Globus pallidus (tissue), 1 donor: ENCODE measurements around the gene CLIP4.

Experiments
- DNase-seq: peaks from one replicate; pipeline ENCODE4 v3.0.0-alpha.2; 2015; ENCODE audit warnings: low spot score

The CLIP4 gene

GRCh38 chr2:29189052-29189451 is 73.8 kb downstream of the CLIP4 start:
- no peak for DNase-seq

- no peak for DNase-seq
These were observed 76.6 kb downstream of the CLIP4 start for GRCh38 chr2:29191817-29192216.

DNA sequence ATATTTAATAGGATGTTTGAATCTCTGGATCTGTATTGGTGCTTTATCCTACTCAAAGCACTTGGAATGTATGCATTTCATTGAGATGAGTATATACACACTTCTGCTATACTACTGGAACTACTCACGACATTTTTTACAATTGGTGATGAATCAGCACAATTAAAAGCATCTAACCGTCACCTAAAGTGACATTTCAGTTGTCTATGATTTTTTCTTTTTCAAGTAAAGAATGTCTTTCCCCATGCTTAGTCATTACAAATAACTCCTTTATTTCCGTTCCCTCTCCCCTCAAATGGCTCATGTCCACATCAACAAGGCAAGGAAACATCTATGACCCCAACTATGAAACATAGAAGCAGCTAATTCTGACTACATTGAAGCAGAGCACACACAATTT is 77.3 kb downstream of the CLIP4 start:
- DNase-seq, result no peak

- no peak for DNase-seq
These were observed 77.9 kb downstream of the CLIP4 start for GRCh38 chr2:29193111-29193510.

GRCh38 chr2:29193681-29194080 is 78.5 kb downstream of the CLIP4 start:
- no peak for DNase-seq

DNA sequence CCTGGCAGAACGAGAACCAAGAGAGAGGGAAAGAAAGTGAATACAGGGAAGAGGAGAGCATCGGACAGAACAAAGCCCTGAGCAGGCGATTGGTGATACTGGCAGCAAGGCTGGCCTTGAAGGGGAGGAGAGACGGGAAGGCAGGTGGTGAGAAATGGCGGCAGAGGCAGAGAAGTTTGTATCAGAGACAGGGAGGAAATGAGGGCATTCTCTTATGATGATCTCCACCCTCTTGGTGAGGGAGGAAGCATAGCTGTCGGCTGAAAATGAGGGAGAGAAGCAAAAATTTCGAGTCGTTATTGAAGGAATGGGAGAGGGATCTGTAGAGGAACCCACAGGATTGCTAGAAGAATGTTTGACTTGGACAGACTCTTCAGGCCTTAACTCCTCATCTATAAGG is 80.6 kb downstream of the CLIP4 start:
- no peak for DNase-seq

DNA sequence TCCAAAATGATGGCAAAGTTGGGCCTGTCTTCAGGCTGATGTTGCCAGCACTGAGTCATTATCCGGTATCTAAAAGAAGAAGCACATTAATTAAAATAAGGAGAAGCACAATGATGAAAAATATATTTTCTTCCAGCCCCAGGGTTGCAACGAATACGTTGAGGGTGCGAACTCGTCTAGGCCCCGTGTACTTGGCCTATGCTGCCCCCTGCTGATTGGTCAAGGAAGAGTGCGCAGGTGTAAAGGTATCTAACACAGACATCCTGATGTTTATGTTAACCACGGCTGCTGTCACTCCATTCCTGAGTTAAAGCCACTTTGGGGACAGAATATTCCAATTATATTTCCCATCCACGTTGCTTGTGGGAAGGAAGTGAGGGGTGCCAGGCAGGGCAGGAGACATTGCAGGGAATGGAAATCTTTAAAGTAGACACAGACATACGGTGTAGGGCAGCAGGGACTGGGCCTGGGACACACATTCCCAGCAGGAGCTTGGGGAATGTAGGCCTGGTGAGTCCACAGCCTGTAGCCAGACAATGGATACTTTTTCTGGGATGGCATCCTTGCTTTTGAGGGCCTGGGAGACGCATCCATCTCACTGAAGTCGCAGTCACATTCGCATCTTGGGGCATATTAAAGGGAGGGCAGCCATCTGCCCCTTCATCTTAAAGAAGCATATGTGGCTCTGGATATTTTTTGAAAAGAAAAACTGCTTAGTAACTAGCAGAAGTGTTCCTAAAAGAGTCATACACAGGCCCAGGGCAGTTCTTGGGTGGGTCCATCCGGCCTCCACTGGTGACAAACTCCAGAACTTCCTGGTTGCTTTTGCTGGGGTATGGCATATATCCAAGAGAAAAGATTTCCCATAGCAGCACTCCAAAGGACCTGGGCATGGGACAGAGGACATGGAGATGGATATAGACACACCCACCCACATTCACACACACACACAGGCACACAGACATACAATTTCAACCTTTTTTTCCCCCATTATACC is 81.9 kb downstream of the CLIP4 start:
- DNase-seq, result peak; percentile 50

- DNase-seq, result no peak
These were observed 86.8 kb downstream of the CLIP4 start for GRCh38 chr2:29201979-29202378.

DNA sequence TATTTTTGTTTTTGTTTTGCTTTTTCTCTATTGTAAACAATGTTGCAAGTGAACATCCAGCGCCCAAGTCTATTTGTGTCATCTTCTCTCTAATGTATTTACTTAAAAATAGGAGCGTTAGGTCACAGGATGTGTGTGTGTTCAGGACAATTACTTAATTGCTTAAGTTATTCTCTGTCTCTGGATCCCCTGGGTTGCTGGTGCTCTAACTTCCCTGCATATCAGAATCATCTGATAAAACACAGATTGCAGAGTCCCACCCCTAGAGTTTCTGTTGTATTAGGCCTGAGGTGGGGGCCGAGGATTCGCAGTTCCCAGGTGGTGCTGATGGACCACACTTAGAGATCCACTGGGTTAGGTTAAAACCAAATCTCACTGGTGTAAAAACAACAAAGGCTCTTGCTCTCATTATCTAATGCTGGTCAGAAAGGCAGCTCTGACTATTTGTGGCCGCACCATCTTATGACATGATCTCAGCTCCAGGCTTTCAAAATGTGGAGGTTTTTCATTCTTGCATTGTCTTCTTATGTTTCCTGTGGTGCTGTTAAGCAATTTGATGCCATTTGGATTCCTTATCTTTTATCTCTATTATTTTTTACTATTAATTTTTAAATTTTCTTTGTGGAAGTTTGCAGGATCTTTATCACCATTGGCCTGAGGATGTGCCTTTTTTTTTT is 87.7 kb downstream of the CLIP4 start:
- DNase-seq, result no peak

- no peak for DNase-seq
These were observed 91.7 kb downstream of the CLIP4 start for GRCh38 chr2:29206941-29207340.

DNA sequence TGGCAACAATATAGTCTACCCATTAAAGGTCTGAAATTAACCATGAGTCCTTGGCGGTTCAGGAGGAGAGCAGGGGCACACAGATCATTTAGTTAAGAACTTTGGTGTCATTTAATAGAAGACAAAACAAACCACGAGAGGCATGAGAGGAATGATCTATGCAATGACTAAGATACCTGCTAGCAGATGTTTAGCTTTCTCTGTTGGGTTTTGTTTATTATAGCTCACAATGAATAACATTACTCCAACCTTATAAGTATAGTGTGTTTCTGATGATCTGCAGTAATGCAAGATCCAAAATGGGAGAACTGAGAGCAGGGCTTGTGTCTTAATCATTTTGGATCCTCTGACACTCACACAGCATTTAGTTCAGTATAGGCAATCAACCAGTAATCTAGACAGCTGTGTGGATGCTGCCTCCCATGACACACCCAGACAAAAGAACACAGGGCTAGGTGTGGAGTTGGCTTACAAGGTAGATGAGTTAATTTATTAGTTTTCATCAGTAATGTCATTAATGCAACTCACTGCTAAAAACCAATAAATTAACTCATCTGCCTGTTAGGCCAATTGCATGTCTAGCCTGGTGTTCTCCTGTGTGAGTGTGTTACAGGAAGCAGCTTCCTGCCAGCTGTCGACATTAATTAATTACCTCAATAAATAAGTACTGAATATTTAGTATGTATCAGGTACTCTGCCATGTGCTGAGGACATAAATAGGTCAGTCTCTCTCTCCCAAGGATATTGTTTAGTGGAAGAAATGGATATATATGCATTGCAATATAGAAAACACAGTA is 92.3 kb downstream of the CLIP4 start:
- DNase-seq, result no peak

- DNase-seq, result no peak
These were observed 94.3 kb downstream of the CLIP4 start for GRCh38 chr2:29209551-29209950.

GRCh38 chr2:29212009-29212408 is 96.8 kb downstream of the CLIP4 start:
- DNase-seq, result no peak

DNA sequence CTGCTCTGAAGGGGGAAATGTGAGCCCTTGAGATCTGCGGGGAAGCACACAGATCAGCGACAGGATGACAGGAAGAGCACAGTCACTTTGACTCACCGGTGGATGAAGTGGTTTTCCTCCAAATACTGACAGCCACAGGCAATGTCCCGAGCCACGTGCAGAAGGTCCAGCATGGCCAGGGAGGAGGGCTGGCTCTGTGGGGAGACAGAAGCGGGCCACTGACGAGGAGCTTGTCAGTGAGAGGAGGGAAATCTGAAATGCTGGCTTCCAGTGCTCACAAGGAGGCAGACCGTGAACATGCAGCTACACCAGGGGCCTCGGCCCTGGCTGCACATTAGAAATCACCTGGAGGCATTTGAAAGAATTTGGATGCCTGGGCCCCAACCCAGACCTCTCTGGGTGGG is 98.7 kb downstream of the CLIP4 start:
- DNase-seq, result no peak

- no peak for DNase-seq
These were observed 99.9 kb downstream of the CLIP4 start for GRCh38 chr2:29215073-29215472.

DNA sequence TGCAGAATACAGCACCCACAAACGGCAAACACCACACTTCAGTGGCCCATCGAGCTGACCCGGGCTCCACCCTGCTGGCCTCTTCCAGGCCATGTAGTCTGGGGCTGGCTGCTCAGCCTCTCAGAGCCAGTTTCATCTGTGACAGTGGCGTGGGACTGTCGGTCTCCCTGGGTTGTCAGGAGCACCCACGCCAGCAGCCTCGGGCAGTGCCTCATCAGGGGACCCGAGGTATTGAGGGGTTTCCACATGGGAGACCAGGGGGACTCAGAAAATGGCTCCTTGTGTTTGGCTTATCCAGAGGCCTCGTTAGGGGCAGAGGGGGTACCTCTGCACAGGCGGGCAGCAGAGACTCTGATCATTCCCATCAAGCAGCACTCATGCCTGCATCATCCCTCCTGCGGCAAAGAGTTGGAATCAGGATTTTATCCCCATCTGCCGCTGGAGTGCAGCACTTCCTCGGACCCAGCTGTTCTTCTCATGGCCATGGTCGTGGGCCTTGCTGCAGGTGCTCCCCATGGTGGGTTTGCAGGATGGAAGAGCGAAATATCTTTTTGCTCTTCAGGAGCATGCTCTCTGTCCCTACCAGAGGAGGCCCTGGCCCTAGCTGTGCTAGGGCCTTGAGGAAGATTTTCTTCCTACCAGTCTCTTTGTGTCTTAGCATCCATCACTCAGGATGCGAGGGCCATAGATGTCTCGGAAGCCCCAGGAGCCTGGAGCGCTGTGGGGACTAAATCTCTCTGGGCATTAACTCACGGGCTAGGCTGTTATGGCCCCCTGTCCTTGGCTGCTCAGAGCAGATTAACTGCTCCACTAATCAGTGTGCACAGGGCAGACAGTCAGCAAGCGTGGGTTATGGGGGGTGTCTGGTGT is 100.8 kb downstream of the CLIP4 start:
- no peak for DNase-seq

DNA sequence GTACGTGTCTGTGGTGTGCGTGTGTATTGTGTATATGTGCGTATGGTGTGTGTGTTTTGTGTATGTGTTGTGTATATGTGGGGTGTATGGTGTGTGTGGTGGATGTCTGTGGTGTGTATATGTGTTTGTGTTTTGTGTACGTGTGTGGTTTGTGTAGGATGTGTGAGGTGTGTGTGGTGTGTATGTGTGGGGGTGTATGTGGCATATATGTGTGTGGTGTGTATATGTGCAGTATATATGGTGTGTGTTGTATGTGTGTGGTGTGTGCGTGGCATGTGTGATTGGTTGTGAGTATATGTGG is 101.3 kb downstream of the CLIP4 start:
- no peak for DNase-seq

- no peak for DNase-seq
These were observed 102.9 kb downstream of the CLIP4 start for GRCh38 chr2:29218071-29218470.

- DNase-seq, result no peak
These were observed 103.4 kb downstream of the CLIP4 start for GRCh38 chr2:29218550-29219125.

- DNase-seq, result no peak
These were observed 104.2 kb downstream of the CLIP4 start for GRCh38 chr2:29219374-29219773.
